ENCODE results near the gene CASP9. TPM values are rescaled to one million over a fixed set of nuclear protein-coding genes. Genes with fewer than 3 reads are reported as not detected.
A peak's percentile ranks its signal among the peaks of the same experiment; 100 is the strongest.

The CASP9 gene
- total and polyA plus RNA-seq, 2 experiments from 2014 or later = 14.2 to 17.1 TPM

- WGBS (ENCODE audit: low lambda C conversion rate, missing lambda C conversion rate) = 6% methylated on average over 20 of the region's 40 CpGs
- Histone ChIP-seq H3K27me3 (no peaks in the 10 kb centered on the region), H4K20me1 (ENCODE audit: insufficient read depth, poor library complexity, severe bottlenecking) (no peaks in the 10 kb centered on the region), H3K9me2 (replicated peaks; ENCODE audit: insufficient read depth) (no peaks in the 10 kb centered on the region), H3K79me2 (peaks cover 54% of the 10 kb centered on the region), H3K4me2 (peak overlapping the region; percentile 73), H3K4me1 (ENCODE audit: insufficient read depth) (peaks cover 11% of the 10 kb centered on the region), H2AFZ (peak overlapping the region; percentile 21), H3K4me3 (peak overlapping the region; percentile 64), H3K27ac (peak overlapping the region; percentile 90), H3K36me3 (replicated peaks; ENCODE audit: insufficient read depth, low read depth) (no peaks in the 10 kb centered on the region), H3K9me3 (ENCODE audit: low read depth) (no peaks in the 10 kb centered on the region)
- TF ChIP-seq CTCF (IDR thresholded peaks at IDR 0.05; ENCODE audit: poor library complexity) (no peak), EZH2 (IDR thresholded peaks at IDR 0.05; ENCODE audit: borderline replicate concordance) (no peak), EZH2phosphoT487 (IDR thresholded peaks at IDR 0.05; ENCODE audit: low read depth, severe bottlenecking, unreplicated experiment) (no peak)
- DNase-seq (ENCODE audit: low spot score) = peak; percentile 31
Measured at GRCh38 chr1:15525050-15526020, 1.3 kb upstream of the CASP9 start.

GRCh38 chr1:15524283-15525049 is 451 bp upstream of the CASP9 start:
- WGBS (ENCODE audit: low lambda C conversion rate, missing lambda C conversion rate) = 0% methylated on average over 11 of the region's 88 CpGs
- H3K9me2 ChIP-seq (replicated peaks; ENCODE audit: insufficient read depth) = no peaks in the 10 kb centered on the region
- H3K9me3 ChIP-seq (ENCODE audit: low read depth) = no peaks in the 10 kb centered on the region
- H3K27ac ChIP-seq = peak overlapping the region; percentile 94
- H4K20me1 ChIP-seq (ENCODE audit: insufficient read depth, poor library complexity, severe bottlenecking) = no peaks in the 10 kb centered on the region
- no peak for TF ChIP-seq CTCF (IDR thresholded peaks at IDR 0.05; ENCODE audit: poor library complexity)
- H3K79me2 ChIP-seq = peaks cover 52% of the 10 kb centered on the region
- H2AFZ ChIP-seq = no peak overlapping the region
- H3K36me3 ChIP-seq (replicated peaks; ENCODE audit: insufficient read depth, low read depth) = no peaks in the 10 kb centered on the region
- H3K4me1 ChIP-seq (ENCODE audit: insufficient read depth) = peaks cover 11% of the 10 kb centered on the region
- H3K4me3 ChIP-seq = peak overlapping the region; percentile 48
- H3K4me2 ChIP-seq = peak overlapping the region; percentile 72
- peak; percentile 100 for DNase-seq (ENCODE audit: low spot score)
- H3K27me3 ChIP-seq = no peaks in the 10 kb centered on the region

- Histone ChIP-seq H3K4me2 (peak overlapping the region; percentile 72), H3K79me2 (peaks cover 44% of the 10 kb centered on the region), H3K9me3 (ENCODE audit: low read depth) (no peaks in the 10 kb centered on the region), H3K9me2 (replicated peaks; ENCODE audit: insufficient read depth) (no peaks in the 10 kb centered on the region), H3K4me1 (ENCODE audit: insufficient read depth) (peaks cover 11% of the 10 kb centered on the region), H4K20me1 (ENCODE audit: insufficient read depth, poor library complexity, severe bottlenecking) (no peaks in the 10 kb centered on the region), H3K36me3 (replicated peaks; ENCODE audit: insufficient read depth, low read depth) (no peaks in the 10 kb centered on the region), H3K4me3 (peak overlapping the region; percentile 48), H3K27me3 (no peaks in the 10 kb centered on the region), H2AFZ (peak overlapping the region; percentile 10), H3K27ac (peak overlapping the region; percentile 93)
- 52% methylated on average over 15 of the region's 18 CpGs for WGBS (ENCODE audit: low lambda C conversion rate, missing lambda C conversion rate)
- TF ChIP-seq CTCF (IDR thresholded peaks at IDR 0.05; ENCODE audit: poor library complexity) = no peak
- TF ChIP-seq EZH2phosphoT487 (IDR thresholded peaks at IDR 0.05; ENCODE audit: low read depth, severe bottlenecking, unreplicated experiment) = no peak
- no peak for TF ChIP-seq EZH2 (IDR thresholded peaks at IDR 0.05; ENCODE audit: borderline replicate concordance)
- DNase-seq (ENCODE audit: low spot score) = no peak
Measured at GRCh38 chr1:15523104-15524020, 653 bp downstream of the CASP9 start.
